Gastroesophageal sphincter (tissue), 3 donors: ENCODE results near the gene ROCK2.

Experiments
- EP300 ChIP-seq: sonication (generic); formaldehyde crosslinking; IDR thresholded peaks from one replicate; pipeline ENCODE4 v1.6.1; 2017; ENCODE audit warnings: antibody characterized with exemption, mild to moderate bottlenecking
- POLR2A ChIP-seq, 2 donors: fragments of 450-650 bp; IDR thresholded peaks; one replicate each; pipeline ENCODE4 v1.6.1; 2017; ENCODE audit warnings: antibody characterized with exemption in 2 of 2, mild to moderate bottlenecking in 2 of 2, moderate library complexity in 1 of 2
- POLR2AphosphoS5 ChIP-seq: sonication (generic); formaldehyde crosslinking; IDR thresholded peaks from one replicate; pipeline ENCODE4 v1.6.1; 2017; ENCODE audit warnings: antibody characterized with exemption
- TF ChIP-seq, protein P1 (sequence below), 4 experiments: fragments of 200-600 bp in 2 of 4; fragments of 450-650 bp in 2 of 4; sonication (generic) in 1 of 4; IDR thresholded peaks; one replicate each; pipeline ENCODE4 v1.5.1; 2017 to 2019; ENCODE audit warnings: antibody characterized with exemption in 4 of 4, mild to moderate bottlenecking in 2 of 4, moderate library complexity in 2 of 4

GRCh38 chr2:11375689-11376027 lies 31.2 kb upstream of the ROCK2 start:
- TF ChIP-seq, protein P1, sequence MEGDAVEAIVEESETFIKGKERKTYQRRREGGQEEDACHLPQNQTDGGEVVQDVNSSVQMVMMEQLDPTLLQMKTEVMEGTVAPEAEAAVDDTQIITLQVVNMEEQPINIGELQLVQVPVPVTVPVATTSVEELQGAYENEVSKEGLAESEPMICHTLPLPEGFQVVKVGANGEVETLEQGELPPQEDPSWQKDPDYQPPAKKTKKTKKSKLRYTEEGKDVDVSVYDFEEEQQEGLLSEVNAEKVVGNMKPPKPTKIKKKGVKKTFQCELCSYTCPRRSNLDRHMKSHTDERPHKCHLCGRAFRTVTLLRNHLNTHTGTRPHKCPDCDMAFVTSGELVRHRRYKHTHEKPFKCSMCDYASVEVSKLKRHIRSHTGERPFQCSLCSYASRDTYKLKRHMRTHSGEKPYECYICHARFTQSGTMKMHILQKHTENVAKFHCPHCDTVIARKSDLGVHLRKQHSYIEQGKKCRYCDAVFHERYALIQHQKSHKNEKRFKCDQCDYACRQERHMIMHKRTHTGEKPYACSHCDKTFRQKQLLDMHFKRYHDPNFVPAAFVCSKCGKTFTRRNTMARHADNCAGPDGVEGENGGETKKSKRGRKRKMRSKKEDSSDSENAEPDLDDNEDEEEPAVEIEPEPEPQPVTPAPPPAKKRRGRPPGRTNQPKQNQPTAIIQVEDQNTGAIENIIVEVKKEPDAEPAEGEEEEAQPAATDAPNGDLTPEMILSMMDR (IDR thresholded peaks at IDR 0.05), result no peak
- TF ChIP-seq POLR2A (IDR thresholded peaks at IDR 0.05) (no peak), POLR2AphosphoS5 (no peak), EP300 (no peak)
